ENCODE measurements around the gene FADS3.

FADS3 gene

GRCh38 chr11:61837411-61838005 lies 53.8 kb downstream of the FADS3 start:
- FAIRE-seq = no peak
- DNase-seq (ENCODE audit: insufficient read length, low spot score) = no peak
- TF ChIP-seq POLR2A (IDR thresholded peaks at IDR 0.05; ENCODE audit: low read depth, low read length) (no peak), TAF1 (IDR thresholded peaks at IDR 0.05; ENCODE audit: low read depth, low read length) (no peak), POU2F2 (IDR thresholded peaks at IDR 0.05; ENCODE audit: low read depth, low read length) (no peak), PAX5 (IDR thresholded peaks at IDR 0.05; ENCODE audit: insufficient read depth, low read length, severe bottlenecking) (no peak), POLR2AphosphoS5 (IDR thresholded peaks at IDR 0.05; ENCODE audit: low read depth, low read length) (no peak), SPI1 (IDR thresholded peaks at IDR 0.05; ENCODE audit: low read depth, low read length) (no peak)

- no peak for FAIRE-seq
- DNase-seq (ENCODE audit: insufficient read length, low spot score) = no peak
- no peak for TF ChIP-seq SPI1 (IDR thresholded peaks at IDR 0.05; ENCODE audit: low read depth, low read length)
- no peak for TF ChIP-seq PAX5 (IDR thresholded peaks at IDR 0.05; ENCODE audit: insufficient read depth, low read length, severe bottlenecking)
These were observed 55.2 kb downstream of the FADS3 start for GRCh38 chr11:61836193-61836592.

- TF ChIP-seq POU2F2 (IDR thresholded peaks at IDR 0.05; ENCODE audit: low read depth, low read length) (peak; percentile 77; the same call in 1 of the 2 replicates), SPI1 (IDR thresholded peaks at IDR 0.05; ENCODE audit: low read depth, low read length) (0 out of 2 replicates have a peak, but pooled peaks have one; percentile 37), PAX5 (IDR thresholded peaks at IDR 0.05; ENCODE audit: insufficient read depth, low read length, severe bottlenecking) (no peak), POLR2A (IDR thresholded peaks at IDR 0.05; ENCODE audit: low read depth, low read length) (peak; percentile 83), POLR2AphosphoS5 (IDR thresholded peaks at IDR 0.05; ENCODE audit: low read depth, low read length) (peak; percentile 73), TAF1 (IDR thresholded peaks at IDR 0.05; ENCODE audit: low read depth, low read length) (peak; percentile 81)
- DNase-seq (ENCODE audit: insufficient read length, low spot score) (peak; percentile 80), FAIRE-seq (peak; percentile 40)
These were observed 56.9 kb downstream of the FADS3 start for GRCh38 chr11:61834278-61835048.

GRCh38 chr11:61833926-61834277 lies 57.4 kb downstream of the FADS3 start:
- peak; percentile 20 for FAIRE-seq
- DNase-seq (ENCODE audit: insufficient read length, low spot score) = no peak
- TF ChIP-seq POLR2A (IDR thresholded peaks at IDR 0.05; ENCODE audit: low read depth, low read length) (no peak), SPI1 (IDR thresholded peaks at IDR 0.05; ENCODE audit: low read depth, low read length) (no peak), POLR2AphosphoS5 (IDR thresholded peaks at IDR 0.05; ENCODE audit: low read depth, low read length) (no peak), POU2F2 (IDR thresholded peaks at IDR 0.05; ENCODE audit: low read depth, low read length) (no peak), TAF1 (IDR thresholded peaks at IDR 0.05; ENCODE audit: low read depth, low read length) (no peak), PAX5 (IDR thresholded peaks at IDR 0.05; ENCODE audit: insufficient read depth, low read length, severe bottlenecking) (no peak)

GRCh38 chr11:61833471-61833870 lies 57.9 kb downstream of the FADS3 start:
- FAIRE-seq (no peak), DNase-seq (ENCODE audit: insufficient read length, low spot score) (no peak)
- TF ChIP-seq POLR2AphosphoS5 (IDR thresholded peaks at IDR 0.05; ENCODE audit: low read depth, low read length) = no peak
- no peak for TF ChIP-seq PAX5 (IDR thresholded peaks at IDR 0.05; ENCODE audit: insufficient read depth, low read length, severe bottlenecking)
- TF ChIP-seq TAF1 (IDR thresholded peaks at IDR 0.05; ENCODE audit: low read depth, low read length) = no peak
- no peak for TF ChIP-seq POLR2A (IDR thresholded peaks at IDR 0.05; ENCODE audit: low read depth, low read length)
- no peak for TF ChIP-seq SPI1 (IDR thresholded peaks at IDR 0.05; ENCODE audit: low read depth, low read length)
- TF ChIP-seq POU2F2 (IDR thresholded peaks at IDR 0.05; ENCODE audit: low read depth, low read length) = no peak

- no peak for FAIRE-seq
- TF ChIP-seq TAF1 (IDR thresholded peaks at IDR 0.05; ENCODE audit: low read depth, low read length) = no peak
- TF ChIP-seq POLR2A (IDR thresholded peaks at IDR 0.05; ENCODE audit: low read depth, low read length) = no peak
- TF ChIP-seq POLR2AphosphoS5 (IDR thresholded peaks at IDR 0.05; ENCODE audit: low read depth, low read length) = no peak
- TF ChIP-seq PAX5 (IDR thresholded peaks at IDR 0.05; ENCODE audit: insufficient read depth, low read length, severe bottlenecking) = no peak
- TF ChIP-seq SPI1 (IDR thresholded peaks at IDR 0.05; ENCODE audit: low read depth, low read length) = no peak
- TF ChIP-seq POU2F2 (IDR thresholded peaks at IDR 0.05; ENCODE audit: low read depth, low read length) = no peak
- DNase-seq (ENCODE audit: insufficient read length, low spot score) = no peak
These were observed 58.6 kb downstream of the FADS3 start for GRCh38 chr11:61832754-61833153.

- FAIRE-seq = no peak
- TF ChIP-seq TAF1 (IDR thresholded peaks at IDR 0.05; ENCODE audit: low read depth, low read length) (no peak), POLR2A (IDR thresholded peaks at IDR 0.05; ENCODE audit: low read depth, low read length) (no peak), PAX5 (IDR thresholded peaks at IDR 0.05; ENCODE audit: insufficient read depth, low read length, severe bottlenecking) (no peak), POU2F2 (IDR thresholded peaks at IDR 0.05; ENCODE audit: low read depth, low read length) (no peak), POLR2AphosphoS5 (IDR thresholded peaks at IDR 0.05; ENCODE audit: low read depth, low read length) (no peak), SPI1 (IDR thresholded peaks at IDR 0.05; ENCODE audit: low read depth, low read length) (no peak)
- DNase-seq (ENCODE audit: insufficient read length, low spot score) = no peak
These were observed 59.1 kb downstream of the FADS3 start for GRCh38 chr11:61832207-61832606.

GRCh38 chr11:61830237-61831105 lies 60.9 kb downstream of the FADS3 start:
- FAIRE-seq = no peak
- TF ChIP-seq POLR2AphosphoS5 (IDR thresholded peaks at IDR 0.05; ENCODE audit: low read depth, low read length) (no peak), PAX5 (IDR thresholded peaks at IDR 0.05; ENCODE audit: insufficient read depth, low read length, severe bottlenecking) (no peak), POU2F2 (IDR thresholded peaks at IDR 0.05; ENCODE audit: low read depth, low read length) (no peak), TAF1 (IDR thresholded peaks at IDR 0.05; ENCODE audit: low read depth, low read length) (no peak), SPI1 (IDR thresholded peaks at IDR 0.05; ENCODE audit: low read depth, low read length) (no peak), POLR2A (IDR thresholded peaks at IDR 0.05; ENCODE audit: low read depth, low read length) (no peak)

GRCh38 chr11:61829806-61830205 lies 61.5 kb downstream of the FADS3 start:
- FAIRE-seq (peak; percentile 33), DNase-seq (ENCODE audit: insufficient read length, low spot score) (no peak)
- TF ChIP-seq POLR2AphosphoS5 (IDR thresholded peaks at IDR 0.05; ENCODE audit: low read depth, low read length) (no peak), SPI1 (IDR thresholded peaks at IDR 0.05; ENCODE audit: low read depth, low read length) (no peak), PAX5 (IDR thresholded peaks at IDR 0.05; ENCODE audit: insufficient read depth, low read length, severe bottlenecking) (no peak), POLR2A (IDR thresholded peaks at IDR 0.05; ENCODE audit: low read depth, low read length) (no peak), TAF1 (IDR thresholded peaks at IDR 0.05; ENCODE audit: low read depth, low read length) (no peak), POU2F2 (IDR thresholded peaks at IDR 0.05; ENCODE audit: low read depth, low read length) (no peak)

More at GRCh38 chr11:61830237-61831105, 60.9 kb downstream of the FADS3 start:
- DNase-seq (ENCODE audit: insufficient read length, low spot score) = no peak
